Measurements from ENCODE around the gene COL21A1.

Gene COL21A1

DNA sequence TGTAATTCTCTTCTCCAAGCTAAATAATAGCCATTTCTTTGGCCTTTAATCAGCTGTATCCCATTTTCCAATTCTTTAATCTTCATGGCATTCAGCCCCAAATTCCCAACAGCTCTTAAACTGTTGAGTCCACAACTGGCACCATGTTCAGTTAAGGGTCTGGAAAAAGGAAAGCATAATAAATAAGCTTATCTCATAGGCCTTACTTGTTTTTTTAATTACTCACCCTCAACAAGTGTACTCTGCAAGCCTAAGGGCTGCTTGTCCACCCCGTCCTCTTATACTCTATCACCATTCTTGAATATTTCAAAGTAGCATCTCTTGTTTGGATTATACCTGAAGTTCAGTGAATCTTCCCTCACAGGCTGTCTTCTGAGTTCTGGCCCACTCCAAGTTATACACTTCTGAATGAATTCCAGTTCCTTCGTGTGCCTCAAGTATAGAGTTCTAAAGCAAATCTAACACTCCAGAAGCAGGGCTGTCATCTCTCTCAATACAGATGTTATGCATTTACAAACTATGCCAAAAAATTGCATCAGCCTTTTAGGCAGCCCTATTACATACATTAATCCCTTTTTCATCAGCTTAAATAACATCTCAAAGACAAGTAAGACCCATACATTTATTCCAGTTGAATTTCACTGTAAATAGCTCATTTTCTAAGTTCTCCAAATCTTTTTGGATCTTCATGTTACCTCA lies 98.7 kb downstream of the COL21A1 start:
- peak in 1 of 2 experiments; percentile 2 for DNase-seq
- no peak for TF ChIP-seq POLR2A (IDR thresholded peaks at IDR 0.05; ENCODE audit: low read length)
- TF ChIP-seq GATA1 (IDR thresholded peaks at IDR 0.05; ENCODE audit: low read depth, low read length): no peak

DNA sequence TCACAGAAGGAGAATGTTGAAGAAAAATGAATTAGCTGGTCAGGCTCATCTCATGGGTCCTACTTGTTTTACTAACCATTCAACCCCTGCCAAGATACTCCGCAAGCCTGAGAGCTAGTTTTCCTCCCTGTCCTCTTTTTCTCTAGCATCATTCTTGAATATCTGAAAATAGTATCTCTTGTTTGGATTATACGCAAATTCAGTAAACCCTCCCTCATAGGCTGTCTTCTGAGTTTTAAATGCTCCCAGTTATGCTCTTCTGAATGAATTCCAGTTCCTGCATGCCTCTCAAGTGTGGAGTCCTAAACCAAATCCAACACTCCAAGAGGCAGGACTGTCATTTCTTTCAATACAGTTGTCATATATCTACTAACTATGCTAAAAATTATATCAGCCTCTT lies 99.6 kb downstream of the COL21A1 start:
- TF ChIP-seq GATA1 (IDR thresholded peaks at IDR 0.05; ENCODE audit: low read depth, low read length) (no peak), POLR2A (IDR thresholded peaks at IDR 0.05; ENCODE audit: low read length) (no peak)
- DNase-seq: no peak

GRCh38 chr6:56146086-56146485 lies 101.3 kb downstream of the COL21A1 start:
- DNase-seq: no peak
- TF ChIP-seq GATA1 (IDR thresholded peaks at IDR 0.05; ENCODE audit: low read depth, low read length) (no peak), POLR2A (IDR thresholded peaks at IDR 0.05; ENCODE audit: low read length) (no peak)

DNA sequence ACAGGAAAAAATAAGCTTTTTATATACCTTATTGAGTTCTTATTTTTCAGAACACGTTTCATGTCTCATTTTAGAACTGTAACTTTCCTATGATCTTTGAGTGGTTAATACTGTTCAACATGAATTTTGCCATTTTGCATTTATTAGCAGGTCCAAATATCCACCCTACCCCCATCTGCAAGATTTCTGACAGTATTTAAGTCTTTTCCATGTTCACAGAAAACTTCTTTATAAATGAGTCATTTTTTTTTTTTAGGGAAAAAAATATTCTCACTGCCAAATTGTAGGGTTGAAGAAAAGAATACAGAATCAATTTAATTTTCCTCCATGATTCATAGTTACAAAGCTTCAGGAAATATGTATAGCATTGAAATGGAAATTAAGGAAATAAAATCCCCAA lies 101.8 kb downstream of the COL21A1 start:
- TF ChIP-seq GATA1 (IDR thresholded peaks at IDR 0.05; ENCODE audit: low read depth, low read length) (no peak), POLR2A (IDR thresholded peaks at IDR 0.05; ENCODE audit: low read length) (no peak)
- no peak for DNase-seq

DNA sequence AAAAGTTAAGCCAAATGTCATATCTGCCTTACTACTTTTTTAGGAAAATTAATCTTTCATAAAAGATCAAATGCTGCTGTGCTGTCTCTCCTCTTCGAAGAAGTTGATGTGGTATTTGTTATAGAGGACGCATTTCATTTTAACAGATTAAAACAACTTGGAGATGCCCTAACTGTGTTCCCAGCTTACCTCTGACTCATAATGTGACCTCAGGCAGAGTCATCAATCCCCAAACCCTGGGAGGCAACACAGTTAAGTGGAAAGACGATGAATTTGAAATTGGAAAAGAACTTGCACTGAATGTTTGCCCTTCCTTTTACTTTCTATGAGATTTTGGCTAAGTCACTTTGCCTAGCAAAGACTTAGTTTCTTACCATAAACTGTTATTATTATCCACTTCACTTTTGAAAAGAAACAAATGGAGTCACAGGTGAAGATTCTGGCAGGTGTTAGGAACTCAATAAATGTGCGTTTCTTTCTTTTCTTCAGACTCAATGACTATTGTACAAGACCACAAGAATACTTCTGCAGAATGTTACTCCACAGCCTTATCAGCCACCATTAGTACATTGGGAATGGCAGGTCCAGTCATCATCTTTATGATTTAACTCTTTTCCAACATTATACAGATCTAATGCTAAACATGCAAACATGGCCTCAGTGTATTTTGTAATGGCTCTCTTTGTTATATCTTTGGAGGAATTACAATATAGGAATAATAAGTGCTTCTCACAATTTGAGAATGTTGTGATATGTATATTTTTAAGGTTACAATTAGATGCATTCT lies 102.6 kb downstream of the COL21A1 start:
- no peak for TF ChIP-seq GATA1 (IDR thresholded peaks at IDR 0.05; ENCODE audit: low read depth, low read length)
- TF ChIP-seq POLR2A (IDR thresholded peaks at IDR 0.05; ENCODE audit: low read length): no peak
- no peak for DNase-seq

DNA sequence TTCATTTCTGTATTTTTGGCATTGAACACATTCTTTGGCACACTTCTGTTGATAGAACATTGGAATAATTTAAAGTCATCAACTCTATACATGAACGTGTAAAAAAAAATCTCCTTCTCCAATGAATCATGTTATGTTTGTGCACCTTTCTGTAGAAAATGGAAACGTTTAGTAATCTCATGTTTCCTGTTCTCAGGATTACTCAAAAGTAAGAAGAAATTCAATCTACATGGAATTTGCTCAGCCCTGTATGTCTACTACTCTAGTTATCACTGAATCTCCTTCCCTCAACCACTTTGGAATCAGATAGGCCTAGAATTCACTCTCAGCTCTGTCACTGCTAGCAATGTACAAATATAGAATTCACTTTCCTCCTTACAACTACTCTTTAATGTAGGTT lies 103.6 kb downstream of the COL21A1 start:
- no peak for DNase-seq
- TF ChIP-seq POLR2A (IDR thresholded peaks at IDR 0.05; ENCODE audit: low read length) (no peak), GATA1 (IDR thresholded peaks at IDR 0.05; ENCODE audit: low read depth, low read length) (no peak)

- no peak for DNase-seq
- no peak for TF ChIP-seq POLR2A (IDR thresholded peaks at IDR 0.05; ENCODE audit: low read length)
- TF ChIP-seq GATA1 (IDR thresholded peaks at IDR 0.05; ENCODE audit: low read depth, low read length): no peak
Measured at GRCh38 chr6:56140090-56140489, 107.3 kb downstream of the COL21A1 start.

GRCh38 chr6:56115715-56116114 lies 131.7 kb downstream of the COL21A1 start:
- DNase-seq: no peak
- TF ChIP-seq GATA1 (IDR thresholded peaks at IDR 0.05; ENCODE audit: low read depth, low read length) (no peak), POLR2A (IDR thresholded peaks at IDR 0.05; ENCODE audit: low read length) (no peak)

DNA sequence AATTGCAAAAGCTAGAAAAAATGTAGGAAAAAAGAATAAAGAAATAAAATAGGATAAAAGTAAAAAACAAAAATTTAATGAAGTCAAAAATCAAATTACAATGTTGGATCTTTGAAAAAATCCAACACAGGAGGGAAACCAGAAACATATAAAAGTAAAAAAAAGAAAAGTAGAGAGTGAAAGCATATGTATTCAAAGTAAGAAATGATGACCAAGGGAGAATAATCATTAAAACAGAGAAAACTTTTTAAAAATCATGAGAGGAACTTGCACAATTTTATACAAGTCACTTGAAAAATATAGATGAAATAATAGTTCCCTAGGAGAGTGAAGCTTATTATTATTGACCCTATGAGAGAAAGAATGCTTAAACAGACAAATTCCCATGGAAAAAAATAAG lies 138.2 kb downstream of the COL21A1 start:
- no peak for TF ChIP-seq GATA1 (IDR thresholded peaks at IDR 0.05; ENCODE audit: low read depth, low read length)
- TF ChIP-seq POLR2A (IDR thresholded peaks at IDR 0.05; ENCODE audit: low read length): no peak
- no peak for DNase-seq

DNA sequence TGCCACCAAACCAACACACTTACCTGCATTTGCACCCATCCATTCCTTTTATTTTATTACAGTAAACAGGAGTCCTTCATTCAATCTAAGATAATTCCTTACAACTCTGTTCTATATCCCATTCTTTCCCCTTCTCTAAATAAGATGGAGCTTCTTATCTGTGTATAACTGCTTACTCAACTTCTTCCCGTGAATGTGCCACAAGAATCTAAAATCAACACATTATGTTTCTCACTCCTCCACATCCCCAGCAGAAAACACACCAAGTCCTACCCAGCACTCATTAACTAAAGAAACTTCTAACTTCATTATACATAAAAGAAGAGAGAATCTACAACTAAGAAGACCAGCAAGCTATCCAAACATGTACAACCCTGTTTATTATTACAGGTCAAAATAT lies 141.1 kb downstream of the COL21A1 start:
- TF ChIP-seq GATA1 (IDR thresholded peaks at IDR 0.05; ENCODE audit: low read depth, low read length): no peak
- no peak for TF ChIP-seq POLR2A (IDR thresholded peaks at IDR 0.05; ENCODE audit: low read length)
- no peak for DNase-seq

- TF ChIP-seq POLR2A (IDR thresholded peaks at IDR 0.05; ENCODE audit: low read length): no peak
- TF ChIP-seq GATA1 (IDR thresholded peaks at IDR 0.05; ENCODE audit: low read depth, low read length): no peak
- DNase-seq: no peak
Measured at GRCh38 chr6:56104591-56104990, 142.8 kb downstream of the COL21A1 start.

DNA sequence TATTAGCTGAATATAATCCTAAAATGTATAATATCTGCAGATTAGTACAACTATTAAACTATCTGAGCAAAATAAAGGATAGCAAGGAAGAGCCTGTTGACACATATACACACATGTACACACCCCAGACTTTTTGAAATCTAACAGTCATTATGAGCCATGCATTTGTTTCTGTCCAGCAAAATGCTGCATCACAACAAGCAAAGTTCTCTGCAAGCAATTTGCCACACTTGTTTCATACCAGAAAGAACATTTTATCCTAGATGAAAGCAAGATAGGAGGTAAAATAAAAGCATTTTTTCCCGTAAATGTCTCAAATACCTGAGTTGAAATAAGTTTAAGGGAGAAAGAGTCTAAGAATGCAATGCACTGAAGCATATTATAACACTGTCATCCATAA lies 145.2 kb downstream of the COL21A1 start:
- TF ChIP-seq GATA1 (IDR thresholded peaks at IDR 0.05; ENCODE audit: low read depth, low read length) (no peak), POLR2A (IDR thresholded peaks at IDR 0.05; ENCODE audit: low read length) (no peak)
- no peak for DNase-seq

DNA sequence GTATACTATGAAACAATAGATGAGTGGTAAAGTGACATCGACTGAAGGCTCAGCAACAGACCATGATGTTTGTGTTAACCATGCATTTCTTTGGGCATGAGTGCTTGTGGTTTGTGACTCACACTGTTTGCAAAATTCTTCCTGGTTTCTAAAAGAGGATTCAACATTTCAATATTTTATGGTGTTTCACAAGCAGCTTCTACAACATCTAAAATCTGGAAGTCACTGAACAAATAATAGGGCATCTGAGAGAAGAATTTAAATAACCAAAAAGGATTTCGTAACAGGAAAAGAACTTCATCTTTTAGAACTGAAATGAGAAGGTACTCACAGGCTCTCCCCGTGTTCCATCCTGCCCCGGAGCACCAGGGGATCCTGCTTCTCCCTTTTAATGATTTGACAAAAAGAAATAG lies 146.2 kb downstream of the COL21A1 start:
- no peak for DNase-seq
- TF ChIP-seq GATA1 (IDR thresholded peaks at IDR 0.05; ENCODE audit: low read depth, low read length): no peak
- no peak for TF ChIP-seq POLR2A (IDR thresholded peaks at IDR 0.05; ENCODE audit: low read length)

- TF ChIP-seq POLR2A (IDR thresholded peaks at IDR 0.05; ENCODE audit: low read length) (no peak), GATA1 (IDR thresholded peaks at IDR 0.05; ENCODE audit: low read depth, low read length) (no peak)
- DNase-seq: no peak
Measured at GRCh38 chr6:56096946-56097621, 150.3 kb downstream of the COL21A1 start.
